ENCODE measurements around the gene FAM120AOS. TPM values are rescaled to one million over a fixed set of nuclear protein-coding genes. Genes with fewer than 3 reads are reported as not detected.

The FAM120AOS gene
- total RNA-seq, 1 experiment from 2014 or later = 27.8 TPM

DNA sequence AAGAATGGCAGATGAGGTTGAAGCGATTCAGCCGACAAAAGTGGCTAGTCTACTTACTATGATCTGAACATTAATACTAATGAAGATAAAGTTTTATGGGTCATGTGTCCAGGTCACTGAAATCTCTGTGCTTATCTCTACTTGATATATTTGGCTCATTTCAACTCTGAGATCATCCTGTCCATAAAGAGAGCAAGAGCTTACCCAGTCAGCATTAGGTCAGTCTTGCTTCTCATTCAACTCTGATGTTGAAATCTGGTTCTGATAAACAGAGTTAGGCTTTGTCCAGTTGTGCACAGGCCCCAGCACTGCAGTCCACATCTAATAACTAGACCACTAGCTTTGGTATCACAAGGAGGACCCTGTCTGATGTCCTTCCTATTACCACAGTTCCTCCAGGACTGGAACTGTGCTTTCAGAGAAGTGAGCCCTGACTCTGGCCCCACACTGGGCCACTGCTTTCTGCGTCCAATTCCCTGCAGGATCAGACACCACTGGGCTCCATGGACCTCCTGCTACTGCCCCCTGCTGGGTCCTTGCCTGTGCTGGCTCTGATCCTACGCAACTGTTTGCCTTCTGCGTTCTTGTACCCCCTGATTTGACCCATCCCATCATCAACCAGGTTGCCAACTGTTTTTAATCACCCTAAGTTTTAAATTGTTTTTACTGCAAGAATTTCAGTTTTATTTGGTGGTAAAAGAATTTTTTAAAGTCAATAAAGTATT, 25.6 kb downstream of the FAM120AOS start:
- ChIA-PET CTCF (no interaction called here), POLR2A (ENCODE audit: unreplicated experiment) (no interaction called here)
- no peaks in the 10 kb centered on the region for H4K20me1 ChIP-seq (ENCODE audit: insufficient read depth)
- no peaks in the 10 kb centered on the region for H3F3A ChIP-seq (ENCODE audit: insufficient read depth, low read depth)
- no peaks in the 10 kb centered on the region for H3K4me1 ChIP-seq (replicated peaks; ENCODE audit: insufficient read depth)
- H3K27ac ChIP-seq = no peak overlapping the region
- no peaks in the 10 kb centered on the region for H3K9me2 ChIP-seq (ENCODE audit: insufficient read depth)
- H3K4me2 ChIP-seq = no peak overlapping the region
- H3K9me3 ChIP-seq (ENCODE audit: insufficient read depth, low read depth) = 0 out of 2 replicates have a peak, but pooled peaks cover 4% of the 10 kb centered on the region
- no peak overlapping the region for H3K4me3 ChIP-seq
- H3K79me2 ChIP-seq (ENCODE audit: low read depth) = no peaks in the 10 kb centered on the region
- no peak for DNase-seq
- no peaks in the 10 kb centered on the region for H3K27me3 ChIP-seq (ENCODE audit: insufficient read depth, low read depth)
- intact Hi-C loops (cut with micrococcal nuclease; ENCODE audit: unreplicated experiment) = no loop called here
- no peak overlapping the region for H2AFZ ChIP-seq
- no TSS peak for BruUV-seq (replicated peaks)
- no peak for TF ChIP-seq EZH2 (IDR thresholded peaks at IDR 0.05; ENCODE audit: low read depth)
- TF ChIP-seq, protein P1, sequence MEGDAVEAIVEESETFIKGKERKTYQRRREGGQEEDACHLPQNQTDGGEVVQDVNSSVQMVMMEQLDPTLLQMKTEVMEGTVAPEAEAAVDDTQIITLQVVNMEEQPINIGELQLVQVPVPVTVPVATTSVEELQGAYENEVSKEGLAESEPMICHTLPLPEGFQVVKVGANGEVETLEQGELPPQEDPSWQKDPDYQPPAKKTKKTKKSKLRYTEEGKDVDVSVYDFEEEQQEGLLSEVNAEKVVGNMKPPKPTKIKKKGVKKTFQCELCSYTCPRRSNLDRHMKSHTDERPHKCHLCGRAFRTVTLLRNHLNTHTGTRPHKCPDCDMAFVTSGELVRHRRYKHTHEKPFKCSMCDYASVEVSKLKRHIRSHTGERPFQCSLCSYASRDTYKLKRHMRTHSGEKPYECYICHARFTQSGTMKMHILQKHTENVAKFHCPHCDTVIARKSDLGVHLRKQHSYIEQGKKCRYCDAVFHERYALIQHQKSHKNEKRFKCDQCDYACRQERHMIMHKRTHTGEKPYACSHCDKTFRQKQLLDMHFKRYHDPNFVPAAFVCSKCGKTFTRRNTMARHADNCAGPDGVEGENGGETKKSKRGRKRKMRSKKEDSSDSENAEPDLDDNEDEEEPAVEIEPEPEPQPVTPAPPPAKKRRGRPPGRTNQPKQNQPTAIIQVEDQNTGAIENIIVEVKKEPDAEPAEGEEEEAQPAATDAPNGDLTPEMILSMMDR (conservative IDR thresholded peaks at IDR 0.05) = peak; percentile 32; the same call in 1 of the 2 replicates
- no peaks in the 10 kb centered on the region for H3K36me3 ChIP-seq (ENCODE audit: low read depth)

GRCh38 chr9:93422977-93423616, 30.3 kb downstream of the FAM120AOS start:
- no peaks in the 10 kb centered on the region for H3K79me2 ChIP-seq (ENCODE audit: low read depth)
- intact Hi-C loops (cut with micrococcal nuclease; ENCODE audit: unreplicated experiment) = no loop called here
- no peaks in the 10 kb centered on the region for H3K4me1 ChIP-seq (replicated peaks; ENCODE audit: insufficient read depth)
- H3K9me2 ChIP-seq (ENCODE audit: insufficient read depth) = no peaks in the 10 kb centered on the region
- no peaks in the 10 kb centered on the region for H3F3A ChIP-seq (ENCODE audit: insufficient read depth, low read depth)
- peaks cover 13% of the 10 kb centered on the region for H3K9me3 ChIP-seq (ENCODE audit: insufficient read depth, low read depth)
- ChIA-PET POLR2A (ENCODE audit: unreplicated experiment) (no interaction called here), CTCF (no interaction called here)
- no peaks in the 10 kb centered on the region for H4K20me1 ChIP-seq (ENCODE audit: insufficient read depth)
- H3K36me3 ChIP-seq (ENCODE audit: low read depth) = no peaks in the 10 kb centered on the region
- peak overlapping the region; percentile 60; the same call in 1 of the 2 replicates for H2AFZ ChIP-seq
- DNase-seq = no peak
- no peak for TF ChIP-seq EZH2 (IDR thresholded peaks at IDR 0.05; ENCODE audit: low read depth)
- TF ChIP-seq, protein P1 (conservative IDR thresholded peaks at IDR 0.05) = no peak
- no peak overlapping the region for H3K27ac ChIP-seq
- no peak overlapping the region for H3K4me3 ChIP-seq
- no peak overlapping the region for H3K4me2 ChIP-seq
- H3K27me3 ChIP-seq (ENCODE audit: insufficient read depth, low read depth) = no peaks in the 10 kb centered on the region
- BruUV-seq (replicated peaks) = no TSS peak

DNA sequence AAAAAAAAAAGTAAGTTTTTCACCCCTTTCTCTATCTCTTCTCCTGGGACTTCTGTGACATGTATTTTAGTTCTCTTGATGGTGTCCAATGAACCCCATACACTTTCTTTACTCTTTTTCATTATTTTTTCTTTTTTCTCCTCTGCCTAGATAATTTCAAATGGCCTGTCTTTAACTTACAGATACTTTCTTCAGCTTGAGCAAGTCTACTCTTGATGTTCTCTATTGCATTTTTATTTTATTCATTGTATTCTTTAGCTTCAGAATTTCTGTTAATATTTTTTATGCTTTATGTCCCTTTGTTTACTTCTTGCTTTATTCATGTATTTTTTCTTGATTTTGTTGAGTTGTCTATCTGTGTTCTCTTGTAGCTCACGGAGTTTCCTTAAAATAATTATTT, 34.4 kb downstream of the FAM120AOS start:
- TF ChIP-seq EZH2 (IDR thresholded peaks at IDR 0.05; ENCODE audit: low read depth) = no peak
- TF ChIP-seq, protein P1 (conservative IDR thresholded peaks at IDR 0.05) = no peak
- Histone ChIP-seq H4K20me1 (ENCODE audit: insufficient read depth) (no peaks in the 10 kb centered on the region), H3K27me3 (ENCODE audit: insufficient read depth, low read depth) (no peaks in the 10 kb centered on the region), H3K27ac (no peak overlapping the region), H3K79me2 (ENCODE audit: low read depth) (no peaks in the 10 kb centered on the region), H3K9me3 (ENCODE audit: insufficient read depth, low read depth) (peaks cover 17% of the 10 kb centered on the region), H3K36me3 (ENCODE audit: low read depth) (no peaks in the 10 kb centered on the region), H3K9me2 (ENCODE audit: insufficient read depth) (no peaks in the 10 kb centered on the region), H3K4me3 (no peak overlapping the region), H3F3A (ENCODE audit: insufficient read depth, low read depth) (no peaks in the 10 kb centered on the region), H3K4me2 (no peak overlapping the region), H2AFZ (no peak overlapping the region), H3K4me1 (replicated peaks; ENCODE audit: insufficient read depth) (no peaks in the 10 kb centered on the region)
- intact Hi-C loops (cut with micrococcal nuclease; ENCODE audit: unreplicated experiment) = no loop called here
- ChIA-PET POLR2A (ENCODE audit: unreplicated experiment) (no interaction called here), CTCF (no interaction called here)
- no peak for DNase-seq
- no TSS peak for BruUV-seq (replicated peaks)
